D721Med (cell line): ENCODE data around the gene NSD1.

Experiments used
- DNase-seq: peaks from one replicate; pipeline ENCODE4 v3.0.0; 2011; ENCODE audit warnings: low spot score; ENCODE audit not compliant: insufficient read length
- FAIRE-seq: peaks from 2 replicates; lab custom pipeline; 2011; peaks lifted over from hg19 to GRCh38; lab: Jason Lieb, UNC
- CTCF ChIP-seq: IDR thresholded peaks from 2 replicates; pipeline ENCODE4 v1.5.1; 2012; ENCODE audit warnings: mild to moderate bottlenecking, control low read depth; ENCODE audit not compliant: insufficient read depth; ENCODE audit errors: missing control alignments

The NSD1 gene

GRCh38 chr5:177089127-177089526 lies 44.4 kb upstream of the NSD1 start:
- DNase-seq (no peak), FAIRE-seq (no peak)
- TF ChIP-seq CTCF = no peak

GRCh38 chr5:177089825-177090641 lies 43.5 kb upstream of the NSD1 start:
- FAIRE-seq (no peak), DNase-seq (no peak)
- no peak for TF ChIP-seq CTCF

GRCh38 chr5:177090813-177091212 lies 42.8 kb upstream of the NSD1 start:
- no peak for DNase-seq
- no peak for TF ChIP-seq CTCF
- FAIRE-seq = no peak

- FAIRE-seq (no peak), DNase-seq (no peak)
- TF ChIP-seq CTCF = no peak
These were observed 42.3 kb upstream of the NSD1 start for GRCh38 chr5:177091232-177091631.

GRCh38 chr5:177092178-177093081 lies 41.1 kb upstream of the NSD1 start:
- FAIRE-seq = no peak
- TF ChIP-seq CTCF = no peak
- no peak for DNase-seq

GRCh38 chr5:177093082-177093712 lies 40.4 kb upstream of the NSD1 start:
- no peak for FAIRE-seq
- DNase-seq = no peak
- no peak for TF ChIP-seq CTCF
